Astrocyte (in vitro differentiated cells and primary cell): ENCODE measurements around the gene DNLZ. TPM values are rescaled to one million over a fixed set of nuclear protein-coding genes. Genes with fewer than 3 reads are reported as not detected.

Experiments
- DNase-seq: peaks from one replicate; pipeline ENCODE4 v3.0.0-alpha.2; 2010; ENCODE audit warnings: low read depth
- FAIRE-seq: peaks from 2 replicates; lab custom pipeline; 2011; peaks lifted over from hg19 to GRCh38; lab: Jason Lieb, UNC
- H2AFZ ChIP-seq: 2 replicates; pipeline ENCODE4 v1.6.0; 2012; ENCODE audit warnings: low read depth, low read length, inconsistent platforms
- H3K27ac ChIP-seq: 2 replicates; pipeline ENCODE4 v1.5.1; 2011; ENCODE audit warnings: low read depth, low read length, inconsistent platforms
- H3K27me3 ChIP-seq: 2 replicates; pipeline ENCODE4 v1.6.0; 2011; ENCODE audit warnings: low read length, inconsistent platforms; ENCODE audit not compliant: insufficient read depth
- H3K36me3 ChIP-seq: 2 replicates; pipeline ENCODE4 v1.5.1; 2011; ENCODE audit warnings: low read length, inconsistent platforms; ENCODE audit not compliant: insufficient read depth
- H3K4me1 ChIP-seq: 2 replicates; pipeline ENCODE4 v1.5.1; 2011; ENCODE audit warnings: low read length, inconsistent platforms; ENCODE audit not compliant: insufficient read depth
- H3K4me2 ChIP-seq: 2 replicates; pipeline ENCODE4 v1.6.0; 2012; ENCODE audit warnings: low read length, inconsistent platforms
- H3K4me3 ChIP-seq: 2 replicates; pipeline ENCODE4 v1.5.1; 2011; ENCODE audit warnings: low read depth, mild to moderate bottlenecking, low read length, inconsistent platforms; ENCODE audit not compliant: insufficient read depth
- H3K79me2 ChIP-seq: 2 replicates; pipeline ENCODE4 v1.6.0; 2012; ENCODE audit warnings: mild to moderate bottlenecking, low read length, inconsistent platforms; ENCODE audit not compliant: insufficient read depth
- H3K9ac ChIP-seq: 2 replicates; pipeline ENCODE4 v1.6.0; 2012; ENCODE audit warnings: mild to moderate bottlenecking, low read length, inconsistent platforms
- H3K9me3 ChIP-seq: 2 replicates; pipeline ENCODE4 v1.5.1; 2012; ENCODE audit warnings: low read depth, mild to moderate bottlenecking, low read length, inconsistent platforms; ENCODE audit not compliant: insufficient read depth
- H4K20me1 ChIP-seq: 2 replicates; pipeline ENCODE4 v1.6.0; 2012; ENCODE audit warnings: low read length, inconsistent platforms; ENCODE audit not compliant: insufficient read depth
- H3K27ac Mint-ChIP-seq: one replicate; pipeline ENCODE4 v1.8.0; 2021; ENCODE audit warnings: mild to moderate bottlenecking, mixed read lengths; ENCODE audit not compliant: unreplicated experiment
- H3K27me3 Mint-ChIP-seq: one replicate; pipeline ENCODE4 v1.8.0; 2021; ENCODE audit warnings: low read depth, mixed read lengths; ENCODE audit not compliant: unreplicated experiment
- H3K36me3 Mint-ChIP-seq: one replicate; pipeline ENCODE4 v1.8.0; 2021; ENCODE audit warnings: low read depth, mixed read lengths; ENCODE audit not compliant: unreplicated experiment
- H3K4me1 Mint-ChIP-seq: one replicate; pipeline ENCODE4 v1.8.0; 2021; ENCODE audit warnings: low read depth, mixed read lengths; ENCODE audit not compliant: unreplicated experiment
- H3K4me3 Mint-ChIP-seq: one replicate; pipeline ENCODE4 v1.8.0; 2021; ENCODE audit warnings: mild to moderate bottlenecking, moderate library complexity, mixed read lengths; ENCODE audit not compliant: unreplicated experiment
- H3K9me3 Mint-ChIP-seq: one replicate; pipeline ENCODE4 v1.8.0; 2021; ENCODE audit warnings: mild to moderate bottlenecking, mixed read lengths; ENCODE audit not compliant: unreplicated experiment
- EZH2 ChIP-seq: IDR thresholded peaks from 2 replicates; pipeline ENCODE4 v1.6.1; 2012; ENCODE audit warnings: mild to moderate bottlenecking, low read length, inconsistent platforms; ENCODE audit not compliant: insufficient read depth
- total RNA-seq: library from RNA; stranded (reverse); gene quantifications from 2 replicates; pipeline ENCODE4 v1.2.1, GENCODE V29; 2021
- TF ChIP-seq, protein P1 (sequence below): IDR thresholded peaks from 2 replicates; pipeline ENCODE4 v1.5.1; 2011; ENCODE audit warnings: low read depth, mild to moderate bottlenecking, inconsistent platforms, low read length, moderate library complexity; ENCODE audit not compliant: insufficient read depth

Gene DNLZ
- total RNA-seq, 1 donor from 2014 or later, result 17.4 TPM

DNA sequence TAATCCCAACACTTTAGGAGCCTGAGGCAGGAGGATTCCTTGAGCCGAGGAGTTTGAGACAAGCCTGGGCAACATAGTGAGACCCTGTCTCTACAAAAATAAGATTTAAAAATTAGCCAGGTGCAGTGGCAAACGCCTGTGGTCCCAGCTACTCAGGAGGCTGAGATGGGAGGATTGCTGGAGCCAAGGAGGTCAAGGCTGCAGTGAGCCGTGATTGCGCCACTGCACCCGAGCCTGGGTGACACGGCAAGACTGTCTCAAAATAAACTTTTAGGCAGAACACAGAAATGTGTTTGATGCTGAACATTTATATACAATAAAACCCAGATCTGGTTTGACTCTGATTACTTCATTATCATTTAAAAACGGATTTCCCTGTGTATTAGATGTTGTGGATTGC lies 41.9 kb upstream of the DNLZ start:
- peaks cover 11% of the 10 kb centered on the region for H3K4me1 ChIP-seq
- TF ChIP-seq, protein P1, sequence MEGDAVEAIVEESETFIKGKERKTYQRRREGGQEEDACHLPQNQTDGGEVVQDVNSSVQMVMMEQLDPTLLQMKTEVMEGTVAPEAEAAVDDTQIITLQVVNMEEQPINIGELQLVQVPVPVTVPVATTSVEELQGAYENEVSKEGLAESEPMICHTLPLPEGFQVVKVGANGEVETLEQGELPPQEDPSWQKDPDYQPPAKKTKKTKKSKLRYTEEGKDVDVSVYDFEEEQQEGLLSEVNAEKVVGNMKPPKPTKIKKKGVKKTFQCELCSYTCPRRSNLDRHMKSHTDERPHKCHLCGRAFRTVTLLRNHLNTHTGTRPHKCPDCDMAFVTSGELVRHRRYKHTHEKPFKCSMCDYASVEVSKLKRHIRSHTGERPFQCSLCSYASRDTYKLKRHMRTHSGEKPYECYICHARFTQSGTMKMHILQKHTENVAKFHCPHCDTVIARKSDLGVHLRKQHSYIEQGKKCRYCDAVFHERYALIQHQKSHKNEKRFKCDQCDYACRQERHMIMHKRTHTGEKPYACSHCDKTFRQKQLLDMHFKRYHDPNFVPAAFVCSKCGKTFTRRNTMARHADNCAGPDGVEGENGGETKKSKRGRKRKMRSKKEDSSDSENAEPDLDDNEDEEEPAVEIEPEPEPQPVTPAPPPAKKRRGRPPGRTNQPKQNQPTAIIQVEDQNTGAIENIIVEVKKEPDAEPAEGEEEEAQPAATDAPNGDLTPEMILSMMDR, result no peak
- TF ChIP-seq EZH2, result no peak
- H3K36me3 ChIP-seq, result peaks cover 2% of the 10 kb centered on the region
- Mint-ChIP-seq H3K9me3 (peaks cover 2% of the 10 kb centered on the region), H3K27me3 (no peaks in the 10 kb centered on the region), H3K36me3 (peaks cover 6% of the 10 kb centered on the region), H3K4me1 (peaks cover 16% of the 10 kb centered on the region), H3K27ac (no peak overlapping the region), H3K4me3 (no peak overlapping the region)
- H3K79me2 ChIP-seq, result peaks cover 32% of the 10 kb centered on the region
- H3K9ac ChIP-seq, result no peak overlapping the region
- no peaks in the 10 kb centered on the region for H3K27me3 ChIP-seq
- H4K20me1 ChIP-seq, result peaks cover 29% of the 10 kb centered on the region
- H3K4me2 ChIP-seq, result no peak overlapping the region
- no peaks in the 10 kb centered on the region for H3K9me3 ChIP-seq
- no peak overlapping the region for H2AFZ ChIP-seq
- DNase-seq (no peak), FAIRE-seq (no peak)
- no peak overlapping the region for H3K4me3 ChIP-seq
- H3K27ac ChIP-seq, result no peak overlapping the region

DNA sequence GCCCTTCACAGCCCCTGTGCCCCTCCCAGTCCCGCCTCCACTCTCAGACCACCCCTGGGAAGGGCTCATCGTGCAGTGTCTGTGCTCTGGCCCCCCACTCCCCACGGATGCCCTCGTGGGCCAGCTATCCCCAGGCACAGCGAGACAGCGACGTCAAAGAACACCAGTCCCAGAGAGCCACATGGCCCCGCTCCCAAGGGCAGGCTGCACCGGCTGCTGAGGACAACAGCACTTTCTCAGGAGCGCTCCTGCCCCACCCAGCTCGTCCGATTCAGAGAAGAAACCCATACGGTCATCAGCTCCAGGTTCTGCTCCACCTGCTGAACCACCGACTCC lies 41.2 kb upstream of the DNLZ start:
- FAIRE-seq (no peak), DNase-seq (no peak)
- H3K4me3 Mint-ChIP-seq, result no peak overlapping the region
- peaks cover 29% of the 10 kb centered on the region for H4K20me1 ChIP-seq
- no peak overlapping the region for H3K9ac ChIP-seq
- H3K79me2 ChIP-seq, result peaks cover 29% of the 10 kb centered on the region
- no peak overlapping the region for H2AFZ ChIP-seq
- H3K27me3 Mint-ChIP-seq, result no peaks in the 10 kb centered on the region
- peaks cover 2% of the 10 kb centered on the region for H3K36me3 ChIP-seq
- no peak overlapping the region for H3K4me3 ChIP-seq
- H3K9me3 Mint-ChIP-seq, result peaks cover 2% of the 10 kb centered on the region
- H3K4me1 Mint-ChIP-seq, result peaks cover 16% of the 10 kb centered on the region
- no peak overlapping the region for H3K27ac Mint-ChIP-seq
- H3K9me3 ChIP-seq, result no peaks in the 10 kb centered on the region
- TF ChIP-seq, protein P1, result no peak
- H3K4me1 ChIP-seq, result peaks cover 13% of the 10 kb centered on the region
- peaks cover 6% of the 10 kb centered on the region for H3K36me3 Mint-ChIP-seq
- H3K27ac ChIP-seq, result no peak overlapping the region
- H3K27me3 ChIP-seq, result no peaks in the 10 kb centered on the region
- H3K4me2 ChIP-seq, result no peak overlapping the region

DNA sequence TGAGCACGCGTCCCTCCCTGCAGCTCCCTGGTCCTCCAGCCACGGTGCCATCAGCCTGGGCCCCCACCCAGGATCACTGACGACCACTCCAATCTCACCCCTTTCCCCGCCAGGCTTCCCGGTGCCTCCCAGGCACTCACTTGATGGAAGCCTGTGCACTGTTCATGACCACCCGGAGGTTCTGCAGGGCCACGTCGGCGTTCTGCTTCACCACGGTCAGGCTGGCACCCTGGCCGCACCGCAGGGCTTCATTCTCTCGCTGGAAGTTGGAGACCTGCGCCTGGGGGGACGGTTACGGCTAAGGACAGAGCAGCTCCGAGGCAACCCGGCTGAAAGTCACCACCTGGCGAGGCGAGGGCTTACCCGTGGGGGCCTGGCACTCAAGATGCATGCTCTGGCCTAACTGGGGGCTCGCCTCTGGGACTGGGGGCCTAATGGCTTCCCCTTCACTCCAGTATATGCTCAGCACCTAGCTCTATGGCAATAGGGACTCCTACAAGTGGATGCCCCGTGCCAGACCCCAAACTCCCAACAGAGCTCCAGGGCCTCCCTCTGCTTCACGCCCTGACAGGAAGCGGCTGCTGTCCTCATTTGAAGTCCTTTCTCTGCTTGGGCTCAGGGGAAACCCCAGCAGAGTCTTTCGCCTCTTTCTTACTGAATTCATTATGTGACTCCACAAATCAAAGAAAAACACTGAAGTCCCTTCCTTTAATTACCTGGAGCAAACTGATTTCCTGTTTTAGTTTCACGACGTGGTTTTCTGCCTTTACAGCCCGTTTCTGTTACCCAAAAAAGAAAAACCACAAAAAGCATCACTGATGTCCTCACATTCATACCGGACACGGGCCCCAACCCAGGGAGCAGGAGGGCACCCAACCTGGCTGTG lies 40.6 kb upstream of the DNLZ start:
- peaks cover 2% of the 10 kb centered on the region for H3K36me3 ChIP-seq
- peaks cover 8% of the 10 kb centered on the region for H3K4me1 ChIP-seq
- no peaks in the 10 kb centered on the region for H3K9me3 ChIP-seq
- no peak for FAIRE-seq
- TF ChIP-seq, protein P1, result no peak
- TF ChIP-seq EZH2, result no peak
- H2AFZ ChIP-seq, result no peak overlapping the region
- H3K27me3 ChIP-seq, result no peaks in the 10 kb centered on the region
- no peak overlapping the region for H3K4me2 ChIP-seq
- no peak overlapping the region for H3K9ac ChIP-seq
- no peak overlapping the region for H3K4me3 Mint-ChIP-seq
- no peaks in the 10 kb centered on the region for H3K27me3 Mint-ChIP-seq
- H3K79me2 ChIP-seq, result peaks cover 30% of the 10 kb centered on the region
- no peak overlapping the region for H3K27ac ChIP-seq
- H3K9me3 Mint-ChIP-seq, result no peaks in the 10 kb centered on the region
- H3K27ac Mint-ChIP-seq, result no peak overlapping the region
- H4K20me1 ChIP-seq, result peaks cover 27% of the 10 kb centered on the region
- peaks cover 11% of the 10 kb centered on the region for H3K4me1 Mint-ChIP-seq
- H3K36me3 Mint-ChIP-seq, result peaks cover 6% of the 10 kb centered on the region
- no peak for DNase-seq
- no peak overlapping the region for H3K4me3 ChIP-seq
